Measurements from ENCODE around the gene USP37.

DNA sequence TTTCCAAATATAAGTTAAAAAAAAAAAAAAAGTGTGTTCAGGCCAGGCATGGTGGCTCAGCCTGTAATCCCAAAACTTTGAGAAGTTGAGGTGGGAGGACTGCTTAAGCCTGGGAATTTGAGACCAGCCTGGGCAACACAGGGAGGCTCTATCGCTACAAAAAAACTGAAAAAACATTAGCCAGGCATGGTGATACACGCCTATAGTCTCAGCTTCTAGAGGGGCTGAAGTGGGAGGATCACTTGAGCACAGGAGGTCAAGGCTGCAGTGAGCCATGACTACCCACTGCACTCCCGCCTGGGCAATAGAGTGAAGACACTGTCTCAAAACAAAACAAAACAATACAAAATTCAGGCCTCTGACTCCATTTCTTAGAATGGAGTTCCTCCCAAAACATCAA lies 9.2 kb downstream of the USP37 start:
- no peak for TF ChIP-seq GABPA (IDR thresholded peaks at IDR 0.05; ENCODE audit: low read depth)
- TF ChIP-seq TAF1 (IDR thresholded peaks at IDR 0.05; ENCODE audit: borderline replicate concordance, low read depth, low read length): no peak
